ENCODE measurements around the gene GRPEL1.

Gene GRPEL1

DNA sequence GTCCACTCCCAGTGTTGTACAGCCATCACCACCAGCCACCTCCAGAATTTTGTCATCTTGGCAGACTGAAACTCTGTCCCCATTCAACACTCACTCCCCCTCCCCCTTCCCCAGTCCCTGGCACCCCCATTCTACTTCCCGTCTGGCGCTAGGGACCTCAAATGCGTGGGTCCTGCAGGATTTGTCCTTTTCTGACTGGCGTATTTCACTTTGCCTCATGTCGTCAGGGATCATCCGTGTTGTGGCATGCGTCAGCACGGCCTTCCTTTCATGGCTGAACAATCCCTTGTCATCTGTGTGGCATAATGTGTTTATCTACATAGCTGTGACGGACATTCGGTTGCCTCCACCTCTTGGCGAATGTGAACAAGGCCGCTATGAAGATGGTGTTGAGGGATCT is 19.2 kb downstream of the GRPEL1 start:
- TF ChIP-seq, protein P1, sequence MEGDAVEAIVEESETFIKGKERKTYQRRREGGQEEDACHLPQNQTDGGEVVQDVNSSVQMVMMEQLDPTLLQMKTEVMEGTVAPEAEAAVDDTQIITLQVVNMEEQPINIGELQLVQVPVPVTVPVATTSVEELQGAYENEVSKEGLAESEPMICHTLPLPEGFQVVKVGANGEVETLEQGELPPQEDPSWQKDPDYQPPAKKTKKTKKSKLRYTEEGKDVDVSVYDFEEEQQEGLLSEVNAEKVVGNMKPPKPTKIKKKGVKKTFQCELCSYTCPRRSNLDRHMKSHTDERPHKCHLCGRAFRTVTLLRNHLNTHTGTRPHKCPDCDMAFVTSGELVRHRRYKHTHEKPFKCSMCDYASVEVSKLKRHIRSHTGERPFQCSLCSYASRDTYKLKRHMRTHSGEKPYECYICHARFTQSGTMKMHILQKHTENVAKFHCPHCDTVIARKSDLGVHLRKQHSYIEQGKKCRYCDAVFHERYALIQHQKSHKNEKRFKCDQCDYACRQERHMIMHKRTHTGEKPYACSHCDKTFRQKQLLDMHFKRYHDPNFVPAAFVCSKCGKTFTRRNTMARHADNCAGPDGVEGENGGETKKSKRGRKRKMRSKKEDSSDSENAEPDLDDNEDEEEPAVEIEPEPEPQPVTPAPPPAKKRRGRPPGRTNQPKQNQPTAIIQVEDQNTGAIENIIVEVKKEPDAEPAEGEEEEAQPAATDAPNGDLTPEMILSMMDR (conservative IDR thresholded peaks at IDR 0.05), result no peak

GRCh38 chr4:7046971-7047370 is 20.9 kb downstream of the GRPEL1 start:
- no peak overlapping the region for H3K27ac ChIP-seq

More for the DNA sequence above, 19.2 kb downstream of the GRPEL1 start:
- H3K27ac ChIP-seq, result no peak overlapping the region

GRCh38 chr4:7045961-7046921 is 21.6 kb downstream of the GRPEL1 start:
- TF ChIP-seq, protein P1 (conservative IDR thresholded peaks at IDR 0.05), result no peak
- H3K27ac ChIP-seq, result peak overlapping the region; percentile 88; the same call in 1 of the 2 replicates

More at GRCh38 chr4:7046971-7047370, 20.9 kb downstream of the GRPEL1 start:
- TF ChIP-seq, protein P1 (conservative IDR thresholded peaks at IDR 0.05), result no peak

DNA sequence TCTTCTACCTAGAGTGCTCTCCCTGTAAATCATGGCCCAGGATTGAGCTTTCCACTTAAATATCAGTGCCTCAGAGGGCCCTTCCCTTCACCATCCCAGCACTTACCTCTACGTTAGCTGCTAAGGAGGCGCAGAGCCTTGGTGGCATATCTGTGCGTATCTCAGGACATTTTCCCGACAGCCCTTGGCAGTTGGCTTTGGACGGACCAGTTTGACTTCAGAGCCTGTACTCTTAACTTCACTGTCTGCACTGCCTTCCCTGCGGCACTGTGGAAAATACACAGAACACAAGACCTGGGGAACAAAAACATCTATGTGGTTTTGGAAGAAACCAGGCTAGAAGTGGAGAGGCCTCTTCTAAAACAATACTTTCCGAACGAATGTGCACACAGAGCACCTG is 22.3 kb downstream of the GRPEL1 start:
- TF ChIP-seq, protein P1 (conservative IDR thresholded peaks at IDR 0.05), result no peak
- peak overlapping the region; percentile 88; the same call in 1 of the 2 replicates for H3K27ac ChIP-seq

DNA sequence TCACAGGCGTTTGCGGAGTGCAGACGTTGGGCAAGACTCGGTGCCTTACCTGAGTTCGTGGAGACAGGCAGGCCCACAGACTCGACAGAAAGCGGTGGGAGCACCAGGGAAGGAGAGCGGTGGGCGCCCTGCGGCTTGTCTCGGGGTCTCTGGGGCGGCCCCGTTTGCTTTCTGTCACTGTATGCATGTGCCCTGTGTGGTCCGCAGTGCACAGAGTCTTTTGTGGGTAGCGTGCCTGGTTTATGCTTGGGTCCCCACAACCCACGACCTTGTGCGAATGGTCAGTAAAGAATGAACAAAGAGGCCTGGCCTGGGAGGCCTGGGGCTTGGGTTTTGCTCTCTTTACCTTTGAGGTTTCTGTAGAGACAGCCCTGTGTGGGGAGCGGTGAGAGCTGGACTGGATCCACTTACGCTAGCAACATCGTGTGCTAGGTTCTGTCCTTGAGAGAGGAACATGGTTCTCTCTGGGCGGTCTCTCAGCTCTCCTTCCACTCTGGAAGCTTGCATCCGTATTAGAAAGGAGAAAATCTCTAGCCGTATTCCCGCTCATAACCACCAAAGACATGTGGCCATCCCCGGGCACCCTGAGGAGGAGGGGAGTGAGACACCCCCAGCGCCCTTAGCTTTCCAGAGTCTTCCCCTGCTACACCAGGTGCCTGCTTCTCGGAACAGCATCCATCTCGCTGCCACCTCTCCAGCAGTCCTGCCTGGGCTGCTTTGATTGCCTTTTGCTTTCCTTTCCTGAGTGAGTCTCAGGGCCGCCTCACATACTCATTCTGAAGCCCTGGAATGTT is 23.5 kb downstream of the GRPEL1 start:
- TF ChIP-seq, protein P1 (conservative IDR thresholded peaks at IDR 0.05), result no peak

DNA sequence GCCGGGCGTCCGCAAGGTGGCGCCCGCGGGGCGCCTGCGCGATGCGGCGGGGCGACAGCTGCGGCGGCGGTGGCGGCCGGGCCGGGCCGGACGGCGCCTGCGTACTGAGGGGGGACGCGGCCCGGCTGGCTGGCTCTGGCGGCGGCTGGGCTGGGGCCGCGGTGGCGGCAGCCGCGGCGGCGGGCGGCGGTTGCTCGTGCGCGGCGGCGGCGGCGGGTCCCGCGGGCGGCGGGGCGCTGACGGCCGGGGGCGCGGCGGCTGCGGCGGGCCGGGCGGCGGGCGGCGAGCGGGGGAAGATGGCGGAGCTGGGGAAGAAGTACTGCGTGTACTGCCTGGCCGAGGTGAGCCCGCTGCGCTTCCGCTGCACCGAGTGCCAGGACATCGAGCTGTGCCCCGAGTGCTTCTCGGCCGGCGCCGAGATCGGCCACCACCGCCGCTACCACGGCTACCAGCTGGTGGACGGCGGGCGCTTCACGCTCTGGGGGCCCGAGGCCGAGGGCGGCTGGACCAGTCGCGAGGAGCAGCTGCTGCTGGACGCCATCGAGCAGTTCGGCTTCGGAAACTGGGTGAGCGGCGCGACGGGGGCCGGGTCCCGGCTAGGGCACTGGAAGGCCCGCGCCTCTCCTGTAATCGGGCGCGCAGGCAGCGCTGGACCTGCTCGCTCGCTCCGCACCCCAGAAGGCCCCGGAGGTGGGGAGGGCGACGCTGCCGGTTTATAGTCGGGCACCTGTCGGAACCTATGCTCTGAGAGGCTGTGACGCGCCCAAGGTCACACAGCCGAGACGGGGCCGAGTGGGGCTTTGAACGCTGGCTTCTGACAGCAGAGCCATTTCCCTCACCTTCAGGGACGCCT is 24.4 kb downstream of the GRPEL1 start, which contains the start of gene TADA2B:
TADA2B (plus strand) TSS at position 89 of the 853 bp plus-strand sequence; CDS start at position 297, 208 bp downstream.
- peak within 1 kb of the TSS; percentile 88 for H3K27ac ChIP-seq
- TF ChIP-seq, protein P1 (conservative IDR thresholded peaks at IDR 0.05), result no peak

More for the DNA sequence above, 23.5 kb downstream of the GRPEL1 start:
- H3K27ac ChIP-seq, result peak overlapping the region; percentile 88
